ENCODE results near the gene LENG8. TPM values are rescaled to one million over a fixed set of nuclear protein-coding genes. Genes with fewer than 3 reads are reported as not detected.

LENG8 gene
- total and polyA plus RNA-seq, 2 experiments from 2014 or later = 42.1 to 74.3 TPM

- no peak overlapping the region for H3K27ac ChIP-seq (ENCODE audit: low read depth)
- ATAC-seq (no peak), DNase-seq (ENCODE audit: low spot score) (no peak)
- Mint-ChIP-seq H3K9me3 (peaks cover 12% of the 10 kb centered on the region), H3K4me3 (no peak overlapping the region), H3K4me1 (peaks cover 18% of the 10 kb centered on the region), H3K27ac (no peak overlapping the region), H3K27me3 (ENCODE audit: insufficient read depth, low read depth, poor library complexity) (peaks cover 15% of the 10 kb centered on the region), H3K36me3 (ENCODE audit: low read depth) (peaks cover 62% of the 10 kb centered on the region)
- peaks cover 32% of the 10 kb centered on the region for H3K36me3 ChIP-seq (ENCODE audit: insufficient read depth)
- peaks cover 33% of the 10 kb centered on the region for H4K20me1 ChIP-seq (replicated peaks; ENCODE audit: insufficient read depth)
- H3K4me3 ChIP-seq = no peak overlapping the region
- no peak overlapping the region for H2AFZ ChIP-seq
- no peak for TF ChIP-seq ZNF462 (CRISPR knock-in tag; IDR thresholded peaks at IDR 0.05)
- TF ChIP-seq REST (IDR thresholded peaks at IDR 0.05; ENCODE audit: unreplicated experiment) = no peak
- TF ChIP-seq NANOG (IDR thresholded peaks at IDR 0.05; ENCODE audit: borderline replicate concordance) = no peak
- TF ChIP-seq ETS1 (IDR thresholded peaks at IDR 0.05) = no peak
- no peak for TF ChIP-seq EZH2phosphoT487 (IDR thresholded peaks at IDR 0.05; ENCODE audit: unreplicated experiment)
- TF ChIP-seq EZH2 (IDR thresholded peaks at IDR 0.05; ENCODE audit: low read depth, unreplicated experiment) = no peak
- TF ChIP-seq ZNF331 (CRISPR knock-in tag; IDR thresholded peaks at IDR 0.05; ENCODE audit: low read depth) = no peak
- TF ChIP-seq JUNB (IDR thresholded peaks at IDR 0.05; ENCODE audit: unreplicated experiment) = no peak
- TF ChIP-seq CREB1 (CRISPR knock-in tag; IDR thresholded peaks at IDR 0.05; ENCODE audit: low read depth) = no peak
- no peak for TF ChIP-seq CTCF (conservative IDR thresholded peaks at IDR 0.05; ENCODE audit: low read depth in 2 of 2)
- no peak for TF ChIP-seq STAT1 (IDR thresholded peaks at IDR 0.05; ENCODE audit: unreplicated experiment)
- H3K79me2 ChIP-seq (replicated peaks; ENCODE audit: insufficient read depth) = peaks cover 57% of the 10 kb centered on the region
- H3K4me1 ChIP-seq (ENCODE audit: insufficient read depth) = peaks cover 9% of the 10 kb centered on the region
- no peaks in the 10 kb centered on the region for H3K9me2 ChIP-seq (ENCODE audit: insufficient read depth)
- H3K4me2 ChIP-seq = no peak overlapping the region
- no peaks in the 10 kb centered on the region for H3K27me3 ChIP-seq (ENCODE audit: insufficient read depth)
- no peaks in the 10 kb centered on the region for H3F3A ChIP-seq (replicated peaks; ENCODE audit: low read depth)
These were observed 3.0 kb downstream of the LENG8 start for GRCh38 chr19:54451997-54452396.

Measured in GM23338 (cell line).